ENCODE measurements around the gene SUSD4.

The SUSD4 gene

GRCh38 chr1:223201967-223202366 is 162.0 kb downstream of the SUSD4 start:
- FAIRE-seq, result no peak
- TF ChIP-seq PAX5 (IDR thresholded peaks at IDR 0.05; ENCODE audit: insufficient read depth, low read length, severe bottlenecking), result no peak
- DNase-seq (ENCODE audit: insufficient read length, low spot score), result no peak

- FAIRE-seq (no peak), DNase-seq (ENCODE audit: insufficient read length, low spot score) (no peak)
- TF ChIP-seq SPI1 (IDR thresholded peaks at IDR 0.05; ENCODE audit: low read depth, low read length) (no peak), POLR2AphosphoS5 (IDR thresholded peaks at IDR 0.05; ENCODE audit: low read depth, low read length) (no peak), PAX5 (IDR thresholded peaks at IDR 0.05; ENCODE audit: insufficient read depth, low read length, severe bottlenecking) (no peak), POLR2A (IDR thresholded peaks at IDR 0.05; ENCODE audit: low read depth, low read length) (no peak), POU2F2 (IDR thresholded peaks at IDR 0.05; ENCODE audit: low read depth, low read length) (no peak), TAF1 (IDR thresholded peaks at IDR 0.05; ENCODE audit: low read depth, low read length) (no peak)
These were observed 163.1 kb downstream of the SUSD4 start for GRCh38 chr1:223200903-223201302.

GRCh38 chr1:223199094-223199647 is 164.8 kb downstream of the SUSD4 start:
- TF ChIP-seq TAF1 (IDR thresholded peaks at IDR 0.05; ENCODE audit: low read depth, low read length), result no peak
- no peak for TF ChIP-seq PAX5 (IDR thresholded peaks at IDR 0.05; ENCODE audit: insufficient read depth, low read length, severe bottlenecking)
- no peak for TF ChIP-seq POLR2AphosphoS5 (IDR thresholded peaks at IDR 0.05; ENCODE audit: low read depth, low read length)
- no peak for TF ChIP-seq POU2F2 (IDR thresholded peaks at IDR 0.05; ENCODE audit: low read depth, low read length)
- TF ChIP-seq SPI1 (IDR thresholded peaks at IDR 0.05; ENCODE audit: low read depth, low read length), result no peak
- no peak for TF ChIP-seq POLR2A (IDR thresholded peaks at IDR 0.05; ENCODE audit: low read depth, low read length)
- FAIRE-seq (no peak), DNase-seq (ENCODE audit: insufficient read length, low spot score) (no peak)

GRCh38 chr1:223198628-223198965 is 165.4 kb downstream of the SUSD4 start:
- FAIRE-seq (no peak), DNase-seq (ENCODE audit: insufficient read length, low spot score) (no peak)
- TF ChIP-seq POLR2A (IDR thresholded peaks at IDR 0.05; ENCODE audit: low read depth, low read length), result no peak
- TF ChIP-seq POLR2AphosphoS5 (IDR thresholded peaks at IDR 0.05; ENCODE audit: low read depth, low read length), result no peak
- TF ChIP-seq SPI1 (IDR thresholded peaks at IDR 0.05; ENCODE audit: low read depth, low read length), result no peak
- TF ChIP-seq PAX5 (IDR thresholded peaks at IDR 0.05; ENCODE audit: insufficient read depth, low read length, severe bottlenecking), result no peak
- TF ChIP-seq TAF1 (IDR thresholded peaks at IDR 0.05; ENCODE audit: low read depth, low read length), result no peak
- no peak for TF ChIP-seq POU2F2 (IDR thresholded peaks at IDR 0.05; ENCODE audit: low read depth, low read length)

GRCh38 chr1:223197923-223198627 is 165.9 kb downstream of the SUSD4 start:
- no peak for TF ChIP-seq POU2F2 (IDR thresholded peaks at IDR 0.05; ENCODE audit: low read depth, low read length)
- no peak for TF ChIP-seq SPI1 (IDR thresholded peaks at IDR 0.05; ENCODE audit: low read depth, low read length)
- TF ChIP-seq POLR2AphosphoS5 (IDR thresholded peaks at IDR 0.05; ENCODE audit: low read depth, low read length), result no peak
- no peak for TF ChIP-seq POLR2A (IDR thresholded peaks at IDR 0.05; ENCODE audit: low read depth, low read length)
- no peak for TF ChIP-seq TAF1 (IDR thresholded peaks at IDR 0.05; ENCODE audit: low read depth, low read length)
- TF ChIP-seq PAX5 (IDR thresholded peaks at IDR 0.05; ENCODE audit: insufficient read depth, low read length, severe bottlenecking), result no peak
- DNase-seq (ENCODE audit: insufficient read length, low spot score) (no peak), FAIRE-seq (no peak)

- TF ChIP-seq POLR2AphosphoS5 (IDR thresholded peaks at IDR 0.05; ENCODE audit: low read depth, low read length) (no peak), PAX5 (IDR thresholded peaks at IDR 0.05; ENCODE audit: insufficient read depth, low read length, severe bottlenecking) (no peak), SPI1 (IDR thresholded peaks at IDR 0.05; ENCODE audit: low read depth, low read length) (no peak), POU2F2 (IDR thresholded peaks at IDR 0.05; ENCODE audit: low read depth, low read length) (no peak), TAF1 (IDR thresholded peaks at IDR 0.05; ENCODE audit: low read depth, low read length) (no peak), POLR2A (IDR thresholded peaks at IDR 0.05; ENCODE audit: low read depth, low read length) (no peak)
- DNase-seq (ENCODE audit: insufficient read length, low spot score) (no peak), FAIRE-seq (no peak)
These were observed 173.9 kb downstream of the SUSD4 start for GRCh38 chr1:223189903-223190724.

- DNase-seq (ENCODE audit: insufficient read length, low spot score) (no peak), FAIRE-seq (no peak)
- TF ChIP-seq POLR2A (IDR thresholded peaks at IDR 0.05; ENCODE audit: low read depth, low read length) (no peak), POLR2AphosphoS5 (IDR thresholded peaks at IDR 0.05; ENCODE audit: low read depth, low read length) (no peak), TAF1 (IDR thresholded peaks at IDR 0.05; ENCODE audit: low read depth, low read length) (no peak), POU2F2 (IDR thresholded peaks at IDR 0.05; ENCODE audit: low read depth, low read length) (no peak), SPI1 (IDR thresholded peaks at IDR 0.05; ENCODE audit: low read depth, low read length) (no peak), PAX5 (IDR thresholded peaks at IDR 0.05; ENCODE audit: insufficient read depth, low read length, severe bottlenecking) (no peak)
These were observed 174.5 kb downstream of the SUSD4 start for GRCh38 chr1:223189525-223189902.

GRCh38 chr1:223188618-223189356 is 175.2 kb downstream of the SUSD4 start:
- DNase-seq (ENCODE audit: insufficient read length, low spot score) (no peak), FAIRE-seq (no peak)
- TF ChIP-seq SPI1 (IDR thresholded peaks at IDR 0.05; ENCODE audit: low read depth, low read length), result no peak
- TF ChIP-seq TAF1 (IDR thresholded peaks at IDR 0.05; ENCODE audit: low read depth, low read length), result no peak
- TF ChIP-seq PAX5 (IDR thresholded peaks at IDR 0.05; ENCODE audit: insufficient read depth, low read length, severe bottlenecking), result no peak
- TF ChIP-seq POLR2AphosphoS5 (IDR thresholded peaks at IDR 0.05; ENCODE audit: low read depth, low read length), result no peak
- no peak for TF ChIP-seq POU2F2 (IDR thresholded peaks at IDR 0.05; ENCODE audit: low read depth, low read length)

GRCh38 chr1:223186800-223187199 is 177.2 kb downstream of the SUSD4 start:
- DNase-seq (ENCODE audit: insufficient read length, low spot score) (no peak), FAIRE-seq (no peak)
- TF ChIP-seq TAF1 (IDR thresholded peaks at IDR 0.05; ENCODE audit: low read depth, low read length) (no peak), SPI1 (IDR thresholded peaks at IDR 0.05; ENCODE audit: low read depth, low read length) (no peak), POLR2AphosphoS5 (IDR thresholded peaks at IDR 0.05; ENCODE audit: low read depth, low read length) (no peak), POU2F2 (IDR thresholded peaks at IDR 0.05; ENCODE audit: low read depth, low read length) (no peak), POLR2A (IDR thresholded peaks at IDR 0.05; ENCODE audit: low read depth, low read length) (no peak), PAX5 (IDR thresholded peaks at IDR 0.05; ENCODE audit: insufficient read depth, low read length, severe bottlenecking) (no peak)
